OCI-LY7 (cell line): Measurements from ENCODE around the gene ATP6V1C2. TPM values are rescaled to one million over a fixed set of nuclear protein-coding genes. Genes with fewer than 3 reads are reported as not detected.

Source experiments
- BruUV-seq: library from RNA; stranded (reverse); fragments of 400-500 nt; replicated peaks from 2 replicates; lab custom pipeline; 2021; lab: Mats Ljungman, UMichigan
- CTCF ChIA-PET: fragments of 300-600 bp; sonication (Branson Sonifier 250); formaldehyde crosslinking; loops from one replicate; lab custom pipeline; 2022; ENCODE audit warnings: antibody characterized with exemption; ENCODE audit not compliant: unreplicated experiment; lab: Charles Lee
- POLR2A ChIA-PET: fragments of 300-600 bp; sonication (Branson Sonifier 250); formaldehyde crosslinking; loops from one replicate; lab custom pipeline; 2022; ENCODE audit warnings: antibody characterized with exemption; lab: Charles Lee
- DNase-seq: peaks from one replicate; pipeline ENCODE4 v3.0.0-alpha.2; 2015; ENCODE audit warnings: low spot score
- H2AFZ ChIP-seq: fragments of 200-600 bp; sonication (generic), shearing (Covaris generic); 2 replicates; pipeline ENCODE4 v1.6.1; 2014; ENCODE audit warnings: mild to moderate bottlenecking, antibody characterized with exemption, low read length, moderate library complexity
- H3K27ac ChIP-seq: fragments of 200-600 bp; sonication (generic); 2 replicates; pipeline ENCODE4 v1.5.1; 2014; ENCODE audit warnings: mixed run types, low read depth, mild to moderate bottlenecking, moderate library complexity, low read length, inconsistent platforms; ENCODE audit not compliant: poor library complexity, severe bottlenecking
- H3K36me3 ChIP-seq: fragments of 200-600 bp; sonication (generic); 2 replicates; pipeline ENCODE4 v1.6.1; 2014; ENCODE audit warnings: mild to moderate bottlenecking, antibody characterized with exemption, low read length, moderate library complexity, mixed read lengths; ENCODE audit not compliant: insufficient read depth
- H3K4me1 ChIP-seq: fragments of 200-600 bp; sonication (generic); 2 replicates; pipeline ENCODE4 v1.5.1; 2014; ENCODE audit warnings: mild to moderate bottlenecking, low read length; ENCODE audit not compliant: insufficient read depth, poor library complexity, severe bottlenecking
- H3K4me2 ChIP-seq: fragments of 200-600 bp; sonication (generic); 2 replicates; pipeline ENCODE4 v1.6.1; 2014; ENCODE audit warnings: mild to moderate bottlenecking, low read length
- H3K4me3 ChIP-seq: fragments of 200-600 bp; sonication (generic); 2 replicates; pipeline ENCODE4 v1.5.1; 2014; ENCODE audit warnings: mild to moderate bottlenecking, low read depth, low read length; ENCODE audit not compliant: poor library complexity, severe bottlenecking
- H3K79me2 ChIP-seq: fragments of 200-600 bp; sonication (generic); 2 replicates; pipeline ENCODE4 v1.6.1; 2016; ENCODE audit warnings: low read depth, mild to moderate bottlenecking, low read length, moderate library complexity, mixed read lengths; ENCODE audit not compliant: insufficient read depth
- H3K9me2 ChIP-seq: fragments of 200-600 bp; sonication (generic); 2 replicates; pipeline ENCODE4 v1.6.1; 2016; ENCODE audit warnings: mild to moderate bottlenecking, low read length, mixed read lengths; ENCODE audit not compliant: insufficient read depth
- H3K9me3 ChIP-seq: fragments of 200-600 bp; sonication (generic); 2 replicates; pipeline ENCODE4 v1.6.1; 2014; ENCODE audit warnings: mild to moderate bottlenecking, mixed run types, low read length, mixed read lengths
- H4K20me1 ChIP-seq: fragments of 200-600 bp; sonication (generic); 2 replicates; pipeline ENCODE4 v1.6.1; 2014; ENCODE audit warnings: mild to moderate bottlenecking, antibody characterized with exemption, low read length, moderate library complexity, mixed read lengths; ENCODE audit not compliant: insufficient read depth
- CTCF ChIP-seq: fragments of 200-600 bp; sonication (generic); conservative IDR thresholded peaks from 2 replicates; pipeline ENCODE4 v1.5.1; 2014; ENCODE audit warnings: mild to moderate bottlenecking, antibody characterized with exemption, low read length, moderate library complexity, mixed read lengths
- EZH2phosphoT487 ChIP-seq: fragments of 200-600 bp; sonication (generic); IDR thresholded peaks from 2 replicates; pipeline ENCODE4 v1.6.1; 2018; ENCODE audit warnings: low read depth, borderline replicate concordance, mild to moderate bottlenecking, mixed run types, antibody characterized with exemption, low read length, moderate library complexity, mixed read lengths
- intact Hi-C: fragments of 100-400 bp; cut with micrococcal nuclease; formaldehyde crosslinking; loops from one replicate; pipeline ENCODE4 v1.10.0; 2022; ENCODE audit not compliant: unreplicated experiment
- total RNA-seq, 2 experiments: library from RNA; depleted of rRNA in 1 of 2; stranded (reverse); fragments of >200 nt in 1 of 2; shearing (Covaris generic) in 1 of 2; gene quantifications; 2 replicates each; pipeline ENCODE4 v1.2.3, GENCODE V29; 2014 to 2022

The ATP6V1C2 gene
- total RNA-seq, 2 experiments from 2014 or later: 0.13 TPM; not detected in 1

- Histone ChIP-seq H3K27ac (no peak overlapping the region), H2AFZ (no peak overlapping the region), H3K9me2 (no peaks in the 10 kb centered on the region), H3K4me2 (no peak overlapping the region), H3K4me3 (no peak overlapping the region), H3K9me3 (no peaks in the 10 kb centered on the region), H3K4me1 (no peaks in the 10 kb centered on the region), H3K79me2 (no peaks in the 10 kb centered on the region), H3K36me3 (peaks cover 8% of the 10 kb centered on the region), H4K20me1 (no peaks in the 10 kb centered on the region)
- ChIA-PET CTCF (no interaction called here), POLR2A (interaction anchor here (0.5 kb wide), 1 partner anchor 365 kb away, joined by 6 read pairs; no protein-coding TSS in a partner anchor)
- intact Hi-C loops: no loop called here
- BruUV-seq: no TSS peak
- DNase-seq: no peak
- no peak for TF ChIP-seq CTCF
- TF ChIP-seq EZH2phosphoT487: no peak
Observed at GRCh38 chr2:10775021-10775780, 53.8 kb downstream of the ATP6V1C2 start.

- Histone ChIP-seq H3K79me2 (no peaks in the 10 kb centered on the region), H3K4me3 (no peak overlapping the region), H3K9me2 (no peaks in the 10 kb centered on the region), H3K9me3 (no peaks in the 10 kb centered on the region), H2AFZ (no peak overlapping the region), H3K27ac (no peak overlapping the region), H3K4me1 (no peaks in the 10 kb centered on the region), H4K20me1 (no peaks in the 10 kb centered on the region), H3K36me3 (peaks cover 15% of the 10 kb centered on the region), H3K4me2 (no peak overlapping the region)
- CTCF ChIA-PET: no interaction called here
- no TSS peak for BruUV-seq
- POLR2A ChIA-PET: interaction anchor here (0.5 kb wide), 1 partner anchor 366 kb away, joined by 6 read pairs; no protein-coding TSS in a partner anchor
- DNase-seq: no peak
- no peak for TF ChIP-seq CTCF
- no peak for TF ChIP-seq EZH2phosphoT487
- intact Hi-C loops: no loop called here
Observed at GRCh38 chr2:10775831-10776230, 54.4 kb downstream of the ATP6V1C2 start.
